Stimulated activated effector memory CD8-positive, alpha-beta T cell treated with anti-CD3 and anti-CD28 coated beads, Interleukin-12 subunit alpha, Interleukin-12 subunit beta, amount 100 ng/mL, for 72 hours (primary cell): ENCODE results near the gene MAPK1.

Experiments used
- ATAC-seq: fragments of 150-1000 bp; cut with Tn5 transposase; 2 replicates; pipeline ENCODE4 v1.10.0; 2021
- DNase-seq, 2 donors: peaks; one replicate each; pipeline ENCODE4 v3.0.0; 2021 to 2022; ENCODE audit warnings: low spot score in 2 of 2
- H3K27ac Mint-ChIP-seq: one replicate; pipeline ENCODE4 v1.8.0; 2022; ENCODE audit warnings: mild to moderate bottlenecking, mixed read lengths
- H3K36me3 Mint-ChIP-seq: one replicate; pipeline ENCODE4 v1.8.0; 2022; ENCODE audit warnings: mild to moderate bottlenecking, mixed read lengths
- H3K4me1 Mint-ChIP-seq: one replicate; pipeline ENCODE4 v1.8.0; 2022; ENCODE audit warnings: mixed read lengths
- H3K4me3 Mint-ChIP-seq: one replicate; pipeline ENCODE4 v1.8.0; 2022; ENCODE audit warnings: mild to moderate bottlenecking, mixed read lengths
- H3K9me3 Mint-ChIP-seq: one replicate; pipeline ENCODE4 v1.8.0; 2022; ENCODE audit warnings: mixed read lengths

Gene MAPK1

GRCh38 chr22:21714059-21714770 lies 153.2 kb downstream of the MAPK1 start:
- Mint-ChIP-seq H3K27ac (no peak overlapping the region), H3K4me1 (peaks cover 28% of the 10 kb centered on the region), H3K36me3 (peaks cover 11% of the 10 kb centered on the region), H3K9me3 (no peaks in the 10 kb centered on the region), H3K4me3 (no peak overlapping the region)
- DNase-seq (no peak), ATAC-seq (no peak)

DNA sequence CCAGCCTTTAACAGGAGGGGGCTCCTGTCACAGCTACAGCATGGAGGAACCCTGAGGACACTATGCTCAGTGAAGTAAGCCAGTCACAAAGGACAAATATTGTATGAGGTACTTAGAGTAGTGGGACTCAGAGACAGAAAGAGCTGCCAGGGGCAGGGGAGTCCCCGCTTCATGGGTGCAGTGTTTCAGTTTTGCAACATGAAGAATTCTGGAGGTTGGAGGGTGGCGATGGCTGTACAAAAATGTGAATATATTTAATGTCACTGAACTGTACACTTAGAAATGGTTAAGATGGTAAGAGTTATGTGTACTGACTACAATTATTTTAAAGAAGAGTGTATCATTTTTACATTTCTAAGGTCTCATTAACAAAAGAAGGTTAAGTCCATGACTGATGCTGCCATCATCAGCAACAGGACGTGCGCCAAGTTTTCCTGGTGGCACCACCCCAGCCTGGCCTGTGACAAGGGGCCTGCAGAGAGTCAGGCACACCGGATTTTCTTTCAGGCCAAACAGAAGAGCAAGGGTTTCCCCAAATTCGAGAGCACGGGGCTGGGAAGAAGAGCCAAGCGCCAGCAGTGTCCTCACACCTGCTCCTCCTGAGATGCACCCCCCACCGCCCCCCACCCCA lies 153.9 kb downstream of the MAPK1 start:
- DNase-seq = no peak
- Mint-ChIP-seq H3K36me3 (peaks cover 14% of the 10 kb centered on the region), H3K4me3 (peak overlapping the region; percentile 33), H3K9me3 (no peaks in the 10 kb centered on the region), H3K27ac (peak overlapping the region; percentile 41), H3K4me1 (peaks cover 21% of the 10 kb centered on the region)
- ATAC-seq = peak; percentile 65

- ATAC-seq = peak; percentile 90
- peaks cover 14% of the 10 kb centered on the region for H3K36me3 Mint-ChIP-seq
- peak; percentile 35 to 74 for DNase-seq
- H3K4me1 Mint-ChIP-seq = peaks cover 16% of the 10 kb centered on the region
- peak overlapping the region; percentile 33 for H3K4me3 Mint-ChIP-seq
- H3K27ac Mint-ChIP-seq = peak overlapping the region; percentile 41
- H3K9me3 Mint-ChIP-seq = no peaks in the 10 kb centered on the region
Measured at GRCh38 chr22:21712751-21713427, 154.6 kb downstream of the MAPK1 start.

GRCh38 chr22:21711851-21712250 lies 155.6 kb downstream of the MAPK1 start:
- DNase-seq = no peak
- H3K4me1 Mint-ChIP-seq = peaks cover 10% of the 10 kb centered on the region
- peaks cover 14% of the 10 kb centered on the region for H3K36me3 Mint-ChIP-seq
- H3K9me3 Mint-ChIP-seq = no peaks in the 10 kb centered on the region
- no peak for ATAC-seq
- no peak overlapping the region for H3K27ac Mint-ChIP-seq
- no peak overlapping the region for H3K4me3 Mint-ChIP-seq

GRCh38 chr22:21710156-21710555 lies 157.3 kb downstream of the MAPK1 start:
- no peak for DNase-seq
- no peak for ATAC-seq
- H3K36me3 Mint-ChIP-seq = peaks cover 14% of the 10 kb centered on the region
- no peak overlapping the region for H3K4me3 Mint-ChIP-seq
- peaks cover 10% of the 10 kb centered on the region for H3K4me1 Mint-ChIP-seq
- H3K9me3 Mint-ChIP-seq = no peaks in the 10 kb centered on the region
- no peak overlapping the region for H3K27ac Mint-ChIP-seq

DNA sequence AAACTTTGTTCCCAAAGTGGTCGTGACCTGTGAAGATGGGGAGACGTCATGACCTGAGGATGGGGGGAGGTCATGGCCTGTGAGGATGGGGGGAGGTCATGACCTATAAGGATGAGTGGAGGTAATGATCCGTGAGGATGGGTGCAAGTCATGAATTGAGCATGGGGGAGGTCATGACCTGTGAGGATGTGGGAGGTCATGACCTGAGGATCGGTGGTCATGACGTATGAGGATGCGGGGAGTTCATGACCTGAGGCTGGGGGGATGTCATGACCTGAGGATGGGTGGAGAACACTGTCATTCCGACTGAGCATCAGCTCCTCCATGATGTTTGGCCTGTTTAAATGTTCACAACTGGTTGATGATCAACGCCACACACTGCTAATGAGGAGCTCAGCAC lies 157.8 kb downstream of the MAPK1 start:
- peaks cover 10% of the 10 kb centered on the region for H3K4me1 Mint-ChIP-seq
- peak overlapping the region; percentile 22 for H3K27ac Mint-ChIP-seq
- no peaks in the 10 kb centered on the region for H3K9me3 Mint-ChIP-seq
- ATAC-seq (no peak), DNase-seq (no peak)
- H3K36me3 Mint-ChIP-seq = peaks cover 14% of the 10 kb centered on the region
- no peak overlapping the region for H3K4me3 Mint-ChIP-seq

DNA sequence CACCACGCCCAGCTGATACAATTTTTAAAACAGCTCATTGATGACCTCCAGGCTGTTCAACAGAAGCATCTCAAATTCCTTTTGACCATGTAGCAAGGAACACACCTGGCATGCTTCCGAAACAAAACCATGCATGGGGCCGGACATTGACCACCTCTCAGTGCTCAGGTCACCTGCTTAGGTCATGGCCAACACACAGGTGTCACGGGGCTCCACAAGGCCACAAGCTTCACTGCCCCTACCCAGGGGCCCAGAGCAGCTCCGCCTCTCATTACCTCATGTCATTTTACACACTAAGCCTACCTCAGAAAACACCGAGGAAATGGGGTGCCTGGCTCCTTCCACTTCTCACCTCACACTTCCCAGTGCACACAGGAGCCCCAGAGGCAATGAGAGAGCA lies 158.5 kb downstream of the MAPK1 start:
- peak overlapping the region; percentile 22 for H3K27ac Mint-ChIP-seq

GRCh38 chr22:21707677-21708076 lies 159.8 kb downstream of the MAPK1 start:
- ATAC-seq = no peak

More for the DNA sequence above, 158.5 kb downstream of the MAPK1 start:
- Mint-ChIP-seq H3K9me3 (no peaks in the 10 kb centered on the region), H3K4me3 (no peak overlapping the region), H3K4me1 (peaks cover 10% of the 10 kb centered on the region), H3K36me3 (peaks cover 14% of the 10 kb centered on the region)
- no peak for DNase-seq
- no peak for ATAC-seq

More at GRCh38 chr22:21707677-21708076, 159.8 kb downstream of the MAPK1 start:
- peaks cover 14% of the 10 kb centered on the region for H3K36me3 Mint-ChIP-seq
- H3K9me3 Mint-ChIP-seq = no peaks in the 10 kb centered on the region
- no peaks in the 10 kb centered on the region for H3K4me1 Mint-ChIP-seq
- H3K27ac Mint-ChIP-seq = peak overlapping the region; percentile 17
- H3K4me3 Mint-ChIP-seq = no peak overlapping the region
- no peak for DNase-seq
